NCI-H187 (cell line): ENCODE results near the gene S100A2.
A peak's percentile ranks its signal among the peaks of the same experiment; 100 is the strongest.
"Not testable (repeated sequence)": the region's sequence is repeated elsewhere in the genome, so short reads cannot be mapped to it uniquely, and the experiment has no call there.

Experiments used
- DNase-seq, 2 experiments: peaks; one replicate each; lab custom pipeline; 2025; lab: John Stamatoyannopoulos, UW

Gene S100A2

DNA sequence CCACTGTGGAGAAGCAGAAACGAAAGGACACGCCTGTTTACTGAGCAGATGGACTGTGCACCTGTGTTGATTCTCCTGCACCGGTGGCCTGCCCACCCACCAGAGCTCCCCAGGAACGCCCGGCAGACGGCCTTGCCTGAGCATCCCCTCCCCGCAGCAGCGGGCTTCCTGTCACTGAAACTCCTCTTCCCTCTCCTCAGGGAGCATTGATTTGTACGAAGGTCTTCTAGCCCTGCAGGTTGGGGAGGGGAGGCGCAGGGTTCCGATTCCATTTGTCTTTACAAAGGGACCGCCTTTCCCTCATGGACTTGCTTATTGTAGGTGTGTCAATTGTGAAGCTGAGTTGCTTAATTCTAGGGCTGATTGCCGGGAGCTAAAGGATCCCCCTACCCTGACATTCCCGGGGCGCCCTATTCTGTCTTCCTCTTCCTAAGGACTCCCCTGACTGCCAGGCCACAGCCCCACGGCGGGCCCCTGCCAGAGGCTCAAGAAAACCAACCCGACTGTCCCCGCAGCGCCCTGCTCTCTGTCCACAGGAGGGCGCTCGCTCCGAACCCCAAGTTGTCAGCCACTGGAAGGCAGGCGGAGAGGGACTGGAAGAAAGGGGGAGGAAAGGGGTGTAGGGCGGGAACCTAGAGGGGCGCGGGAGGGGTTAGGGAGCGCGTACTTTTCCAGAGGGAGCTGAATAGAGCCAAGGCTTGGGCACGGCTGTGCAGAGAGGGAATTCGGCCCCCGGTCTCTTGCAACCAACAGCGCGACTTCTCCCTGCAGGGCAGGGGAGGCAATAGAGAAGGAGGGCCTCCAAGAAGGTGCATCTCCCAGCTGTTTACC lies 32.7 kb downstream of the S100A2 start:
- peak; percentile 82 to 85 for DNase-seq

DNA sequence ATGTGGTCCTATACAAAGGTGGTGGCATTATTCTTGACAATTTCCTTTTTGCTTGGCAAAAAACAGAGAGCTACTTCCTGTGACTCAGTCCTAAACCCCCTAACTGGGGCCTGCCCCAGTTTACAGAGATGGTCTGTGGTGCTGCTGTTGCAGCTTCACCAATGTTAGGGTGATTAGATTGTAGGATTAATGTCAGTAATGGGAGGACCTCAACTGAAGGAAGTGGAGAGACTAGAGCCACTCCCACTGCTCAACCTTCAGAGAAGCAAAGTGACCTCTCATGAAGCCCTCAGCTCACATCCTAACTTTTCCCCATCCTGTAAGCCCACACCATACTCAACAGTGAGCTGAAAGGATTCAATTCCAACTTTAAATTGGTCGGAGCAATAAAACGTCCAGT lies 33.5 kb downstream of the S100A2 start:
- no peak for DNase-seq

DNA sequence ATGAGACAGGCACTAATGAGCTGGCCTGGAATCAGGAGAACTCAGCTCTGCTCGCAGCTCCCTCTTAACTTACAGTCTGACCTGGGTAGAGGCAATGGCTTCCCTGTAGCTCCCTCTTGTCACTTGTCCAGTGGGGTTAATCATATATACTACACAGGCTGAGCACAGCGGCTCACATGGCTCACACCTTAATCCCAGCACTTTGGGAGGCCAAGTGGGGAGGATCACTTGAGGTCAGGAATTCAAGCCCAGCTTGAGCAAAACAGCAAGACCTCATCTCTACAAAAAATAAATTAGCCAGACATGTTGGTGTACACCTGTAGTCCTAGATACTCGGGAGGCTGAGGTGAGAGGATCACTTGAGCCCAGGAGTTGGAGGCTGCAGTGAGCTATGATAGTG lies 34.0 kb downstream of the S100A2 start:
- no peak for DNase-seq

DNA sequence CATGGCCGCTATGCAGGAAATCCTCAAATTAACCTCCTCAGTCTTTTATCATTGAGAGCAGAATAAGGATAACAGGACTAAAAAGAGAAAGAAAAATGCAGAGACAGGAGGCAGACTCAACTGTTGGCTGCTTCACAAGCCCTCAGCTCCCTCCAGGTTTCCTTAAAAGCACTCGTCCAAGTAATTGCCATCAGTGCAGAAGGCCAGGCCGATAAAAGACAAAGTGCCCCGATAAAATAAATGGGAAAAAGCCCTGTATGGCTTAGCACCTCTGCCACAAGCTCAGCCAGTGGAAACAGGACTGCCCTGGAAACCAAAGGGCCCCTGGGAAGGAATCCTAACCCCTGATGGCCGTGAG lies 38.0 kb downstream of the S100A2 start:
- DNase-seq, result no peak

DNA sequence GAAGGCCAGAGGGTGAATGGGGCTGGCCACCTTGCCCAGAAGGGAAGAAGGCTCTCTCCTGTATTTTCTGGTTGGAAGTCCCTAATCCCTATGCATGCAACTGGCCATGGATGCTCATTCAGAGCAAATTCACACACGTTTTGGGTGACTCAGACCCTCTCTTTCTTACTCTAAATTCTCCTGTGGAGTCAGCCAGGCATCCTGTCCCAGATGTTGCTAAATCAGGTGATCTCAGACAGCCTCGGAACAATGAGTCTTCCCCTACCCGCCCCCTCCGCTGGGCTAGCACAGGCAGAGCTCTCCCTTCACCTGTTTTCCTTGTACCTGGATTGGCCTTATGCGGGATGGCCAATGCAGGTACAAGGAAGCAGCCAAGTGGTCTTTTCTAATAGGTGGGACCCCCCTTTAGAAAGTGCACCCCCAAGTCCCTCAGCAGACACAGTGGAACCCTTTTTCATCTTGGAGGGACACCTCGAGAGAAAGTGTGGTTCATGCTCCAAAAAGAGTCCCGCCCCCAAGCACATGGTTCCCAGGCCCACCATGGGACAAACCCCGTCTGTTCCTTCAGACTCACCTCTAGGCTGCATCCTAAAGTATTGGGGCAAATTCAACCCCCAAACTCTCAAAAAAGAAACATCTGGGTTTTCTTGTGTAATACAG lies 38.5 kb downstream of the S100A2 start:
- no peak for DNase-seq

DNA sequence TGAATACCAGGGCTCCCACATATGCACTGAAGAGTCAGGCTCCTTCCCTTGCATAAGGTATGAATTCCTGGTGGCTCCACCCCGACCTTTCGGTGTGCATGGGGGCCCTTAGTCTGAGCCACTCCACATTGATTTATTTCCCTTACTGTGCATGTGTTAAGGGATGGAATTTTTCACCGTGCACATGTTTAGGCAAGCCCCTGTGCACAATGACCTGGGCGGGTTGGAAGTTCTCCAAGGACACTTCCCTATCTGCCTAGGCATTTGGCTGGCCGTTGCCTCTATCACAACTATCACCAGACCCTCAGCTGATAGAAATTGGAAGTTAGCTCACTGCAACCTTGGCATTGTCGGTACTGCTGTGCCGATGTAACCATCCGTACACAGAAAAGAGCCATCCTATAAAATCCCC lies 39.5 kb downstream of the S100A2 start:
- peak; percentile 76 to 80 for DNase-seq

DNA sequence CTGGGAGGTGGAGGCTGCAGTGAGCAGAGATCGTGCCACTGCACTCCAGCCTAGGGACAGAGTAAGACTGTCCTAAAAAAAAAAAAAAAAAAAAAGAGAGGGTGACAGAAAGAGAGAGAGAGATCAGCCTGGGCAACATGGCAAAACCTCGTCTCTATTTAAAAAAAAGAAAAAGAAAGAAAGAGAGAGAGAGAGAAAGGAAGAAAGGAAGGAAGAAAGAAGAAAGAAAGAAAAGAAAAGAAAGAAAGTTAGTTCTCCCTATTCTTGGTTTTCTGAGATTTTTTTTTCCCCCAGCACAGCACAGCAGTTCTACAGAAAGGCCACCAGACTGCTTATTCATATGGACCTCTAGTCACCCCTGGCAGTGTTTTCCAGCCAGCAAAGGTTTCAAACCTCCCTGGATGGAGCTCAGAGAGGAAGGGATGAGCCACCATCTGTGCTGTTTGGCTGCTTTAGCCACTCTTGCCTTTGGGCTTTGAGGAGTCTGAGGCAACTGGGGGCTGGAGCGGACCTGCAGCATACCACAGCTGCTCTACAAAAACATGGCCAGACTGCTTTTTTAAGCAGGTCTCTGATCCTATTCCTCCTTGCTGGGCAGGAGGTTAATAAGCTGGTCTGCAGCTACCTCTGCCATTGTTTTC lies 40.4 kb downstream of the S100A2 start:
- no peak for DNase-seq

DNA sequence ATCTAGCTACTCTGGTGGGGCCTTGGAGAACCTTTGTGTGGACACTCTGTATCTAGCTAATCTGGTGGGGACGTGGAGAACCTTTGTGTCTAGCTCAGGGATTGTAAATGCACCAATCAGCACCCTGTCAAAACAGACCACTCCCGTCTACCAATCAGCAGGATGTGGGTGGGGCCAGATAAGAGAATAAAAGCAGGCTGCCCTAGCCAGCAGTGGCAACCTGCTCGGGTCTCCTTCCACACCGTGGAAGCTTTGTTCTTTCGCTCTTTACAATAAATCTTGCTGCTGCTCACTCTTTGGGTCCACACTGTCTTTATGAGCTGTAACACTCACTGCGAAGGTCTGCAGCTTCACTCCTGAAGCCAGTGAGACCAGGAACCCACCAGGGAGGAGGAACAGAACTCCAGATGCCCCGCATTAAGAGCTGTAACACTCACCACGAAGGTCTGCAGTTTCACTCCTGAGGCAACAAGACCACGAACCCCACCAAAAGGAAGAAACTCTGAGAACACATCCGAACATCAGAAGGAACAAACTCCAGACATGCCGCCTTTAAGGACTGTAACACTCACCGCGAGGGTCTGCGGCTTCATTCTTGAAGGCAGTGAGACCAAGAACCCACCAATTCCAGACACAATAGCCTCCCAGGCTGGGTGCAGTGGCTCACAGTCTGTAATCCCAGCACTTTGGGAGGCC lies 43.1 kb downstream of the S100A2 start:
- DNase-seq, result not testable (repeated sequence)

DNA sequence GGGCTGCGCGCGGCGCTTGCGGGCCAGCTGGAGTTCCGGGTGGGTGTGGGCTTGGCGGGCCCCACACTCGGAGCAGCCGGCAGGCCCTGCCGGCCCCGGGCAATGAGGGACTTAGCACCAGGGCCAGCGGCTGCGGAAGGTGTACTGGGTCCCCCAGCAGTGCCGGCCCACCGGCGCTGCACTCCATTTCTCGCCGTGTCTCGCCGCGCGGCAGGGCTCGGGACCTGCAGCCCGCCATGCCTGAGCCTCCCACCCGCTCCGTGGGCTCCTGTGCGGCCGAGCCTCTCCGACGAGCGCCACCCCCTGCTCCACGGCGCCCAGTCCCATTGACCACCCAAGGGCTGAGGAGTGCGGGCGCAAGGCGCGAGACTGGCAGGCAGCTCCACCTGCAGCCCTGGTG lies 43.8 kb downstream of the S100A2 start:
- DNase-seq, result not testable (repeated sequence)

DNA sequence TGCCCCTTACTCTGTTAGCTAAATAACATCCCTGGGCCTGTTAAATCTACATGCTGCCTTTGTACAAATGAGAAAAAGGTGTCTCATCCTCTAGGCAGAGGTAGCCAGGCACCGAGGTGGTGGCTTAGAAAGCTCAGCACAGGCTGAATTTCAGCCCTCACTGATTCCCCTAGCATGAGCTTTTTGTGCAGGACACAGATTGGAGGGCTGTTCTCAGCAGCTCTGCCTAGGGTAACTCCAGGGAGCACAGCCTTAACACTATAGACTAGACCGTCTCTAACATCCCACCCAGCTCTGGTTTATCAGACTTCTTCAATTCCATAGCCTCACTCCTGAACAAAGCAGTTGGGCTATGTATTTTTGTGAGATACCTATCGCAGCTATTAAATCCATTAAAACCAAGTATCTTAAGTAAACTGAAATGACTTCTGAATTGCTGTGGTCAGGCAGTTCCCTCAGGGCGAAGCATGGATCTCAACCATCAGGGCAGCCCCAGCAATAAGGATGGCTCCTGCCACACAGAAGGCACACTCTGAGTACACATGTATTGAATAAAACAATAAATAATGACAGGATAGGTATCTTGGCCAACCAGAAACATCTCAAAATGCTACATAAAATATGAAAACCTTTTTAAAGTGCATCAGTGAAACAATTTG lies 44.7 kb downstream of the S100A2 start:
- no peak for DNase-seq

DNA sequence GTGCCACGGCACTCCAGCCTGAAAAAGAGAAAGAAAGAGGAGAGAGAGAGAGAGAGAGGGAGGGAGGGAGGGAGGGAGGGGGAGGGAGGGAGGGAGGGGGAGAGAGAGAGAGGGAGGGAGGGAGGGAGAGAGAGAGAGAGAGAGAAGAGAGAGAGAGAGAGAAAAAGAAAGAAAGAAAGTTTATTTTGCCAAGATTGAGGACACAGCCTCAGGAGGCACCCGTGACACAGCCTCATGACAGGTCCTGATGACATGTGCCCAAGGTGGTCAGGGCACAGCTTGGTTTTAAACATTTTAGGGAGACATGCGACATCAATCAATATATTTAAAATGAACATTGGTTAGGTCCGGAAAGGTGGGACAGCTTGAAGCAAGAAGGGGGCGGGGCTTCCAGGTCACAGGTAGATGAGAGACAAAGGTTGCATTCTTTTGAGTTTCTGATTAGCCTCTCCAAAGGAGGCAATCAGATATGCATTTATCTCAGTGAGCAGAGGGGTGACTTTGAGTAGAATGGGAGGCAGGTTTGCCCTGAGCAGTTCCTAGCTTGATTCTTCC lies 45.4 kb downstream of the S100A2 start:
- DNase-seq, result not testable (repeated sequence)

DNA sequence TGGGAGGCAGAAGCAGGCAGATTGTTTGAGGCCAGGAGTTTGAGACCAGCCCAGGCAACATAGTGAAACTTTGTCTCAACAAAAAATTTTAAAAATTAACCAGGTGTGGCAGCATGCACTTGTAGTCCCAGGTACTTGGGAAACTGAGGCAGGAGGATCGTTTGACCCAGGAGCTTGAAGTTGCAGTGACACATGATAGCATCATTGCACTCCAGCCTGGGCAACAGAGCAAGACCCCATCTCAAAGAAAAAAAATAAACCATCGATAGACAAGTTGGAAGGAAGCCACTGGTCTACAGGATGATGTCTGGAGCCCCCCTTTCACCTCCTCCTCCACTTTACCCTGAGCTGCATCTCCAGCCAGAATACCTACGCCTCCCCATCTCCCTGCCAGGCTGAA lies 46.4 kb downstream of the S100A2 start:
- DNase-seq, result no peak

DNA sequence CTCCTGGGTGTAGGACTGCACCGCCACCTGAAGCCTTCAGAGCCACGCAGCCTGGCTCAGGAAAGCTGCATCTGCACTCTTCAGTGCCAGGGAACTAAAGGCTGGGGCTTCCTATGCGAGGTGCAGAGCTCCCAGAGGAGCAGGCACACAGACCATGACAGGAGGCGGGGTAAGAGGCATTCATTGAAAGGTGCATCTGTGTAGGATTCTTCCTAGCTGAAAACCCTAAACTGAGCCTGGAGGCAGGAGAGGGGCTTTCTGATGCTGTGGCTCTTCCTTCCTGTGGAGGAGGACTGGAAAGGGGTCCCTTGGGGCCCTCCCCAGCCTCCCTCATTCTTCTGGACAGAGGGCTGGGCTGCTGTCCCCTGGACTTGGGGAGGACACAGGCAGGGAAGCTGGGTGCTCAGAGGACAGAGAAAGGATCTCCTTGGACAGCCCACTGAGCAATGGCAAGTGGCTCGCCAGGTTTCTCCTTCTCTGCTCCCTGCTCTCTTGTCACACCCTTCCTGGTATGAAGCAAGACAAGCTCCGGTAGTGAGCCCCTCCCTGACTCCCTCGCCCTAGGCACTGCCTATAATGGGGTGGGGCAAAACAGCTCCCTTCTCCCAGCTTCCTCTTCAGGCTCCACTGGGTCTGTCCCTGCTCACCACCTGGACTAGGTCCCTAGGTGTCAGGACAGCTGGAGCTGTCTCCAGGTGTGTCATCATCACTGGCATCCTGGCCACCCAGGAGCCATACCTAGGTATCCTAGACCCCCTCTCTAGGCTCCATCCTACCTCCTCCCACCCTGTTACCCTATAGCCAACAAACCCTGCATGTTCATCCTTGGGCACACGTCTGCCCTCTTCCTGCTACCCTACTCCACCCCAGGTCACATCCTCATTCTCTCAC lies 49.9 kb downstream of the S100A2 start:
- peak; percentile 26 to 33 for DNase-seq

DNA sequence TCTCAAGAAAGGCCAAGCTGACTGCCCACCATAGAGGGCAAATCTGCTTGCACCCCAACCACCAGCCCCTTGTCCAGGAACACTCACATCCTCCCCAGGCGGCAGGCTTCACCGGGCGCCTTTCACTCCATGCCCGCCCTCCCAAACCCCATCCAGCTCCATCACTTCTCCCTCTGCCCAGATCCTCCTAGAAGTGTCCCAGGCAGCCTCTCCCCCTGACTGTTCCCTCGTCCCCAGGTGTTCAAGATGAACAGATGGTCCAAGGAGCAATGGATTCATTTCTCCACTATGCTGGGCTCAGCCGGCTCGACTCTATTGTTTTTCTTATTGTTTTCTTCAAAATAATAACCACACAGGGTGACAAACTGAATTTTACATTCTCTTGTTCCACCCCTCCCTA lies 52.0 kb downstream of the S100A2 start:
- no peak for DNase-seq

DNA sequence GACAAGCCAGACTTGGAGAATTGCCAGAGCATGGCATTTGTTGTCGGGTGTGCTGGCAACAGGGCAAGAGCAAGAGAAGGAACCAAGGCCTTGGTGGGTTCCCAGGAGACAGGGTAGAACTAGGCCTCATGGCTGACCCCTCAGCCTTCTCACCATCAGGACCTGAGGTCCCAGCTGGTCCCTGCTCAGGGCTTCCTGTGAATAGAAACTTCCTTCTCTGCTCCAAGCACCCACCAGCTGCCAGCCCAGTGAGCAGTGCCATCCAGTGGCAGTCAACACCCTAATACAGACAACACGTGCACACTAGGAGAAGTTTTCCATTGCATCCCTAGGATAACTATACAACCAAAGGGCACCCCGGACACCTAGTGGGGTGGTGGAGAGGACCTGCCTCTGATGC lies 52.6 kb downstream of the S100A2 start:
- DNase-seq, result no peak
